Left renal cortex interstitium (tissue), 4 donors: ENCODE measurements around the gene EPS8. TPM values are rescaled to one million over a fixed set of nuclear protein-coding genes. Genes with fewer than 3 reads are reported as not detected.

Experiments used
- DNase-seq, 4 donors: peaks; one replicate each; pipeline ENCODE4 v3.0.0-alpha.2; 2013; ENCODE audit warnings: low read depth in 4 of 4, low spot score in 2 of 4, missing footprints in 1 of 4
- polyA plus RNA-seq, 4 donors: library from polyadenylated mRNA; unstranded; fragments of 120-200 nt; gene quantifications; one replicate each; pipeline ENCODE4 v1.2.1, GENCODE V29; 2013; ENCODE audit not compliant: insufficient read length in 4 of 4

The EPS8 gene
- polyA plus RNA-seq, 4 donors: 48.3 to 65.0 (median 59.8) TPM

GRCh38 chr12:15726027-15726877 lies 62.9 kb downstream of the EPS8 start:
- no peak for DNase-seq

GRCh38 chr12:15722951-15723350 lies 66.2 kb downstream of the EPS8 start:
- DNase-seq: no peak

GRCh38 chr12:15721316-15722115 lies 67.7 kb downstream of the EPS8 start:
- DNase-seq: no peak

GRCh38 chr12:15720295-15720694 lies 68.9 kb downstream of the EPS8 start:
- DNase-seq: no peak

- DNase-seq: no peak
These were observed 70.0 kb downstream of the EPS8 start for GRCh38 chr12:15719230-15719629.

GRCh38 chr12:15717940-15718567 lies 71.1 kb downstream of the EPS8 start:
- no peak for DNase-seq

- no peak for DNase-seq
These were observed 72.6 kb downstream of the EPS8 start for GRCh38 chr12:15716581-15716980.

GRCh38 chr12:15714256-15714655 lies 74.9 kb downstream of the EPS8 start:
- no peak for DNase-seq

GRCh38 chr12:15712823-15713660 lies 76.1 kb downstream of the EPS8 start:
- DNase-seq: no peak

GRCh38 chr12:15712160-15712559 lies 77.0 kb downstream of the EPS8 start:
- DNase-seq: no peak

- DNase-seq: no peak
These were observed 78.2 kb downstream of the EPS8 start for GRCh38 chr12:15710860-15711510.

GRCh38 chr12:15709551-15709950 lies 79.6 kb downstream of the EPS8 start:
- DNase-seq: no peak

- no peak for DNase-seq
These were observed 80.7 kb downstream of the EPS8 start for GRCh38 chr12:15708396-15709076.

- no peak for DNase-seq
These were observed 81.5 kb downstream of the EPS8 start for GRCh38 chr12:15707516-15708199.

- no peak for DNase-seq
These were observed 83.0 kb downstream of the EPS8 start for GRCh38 chr12:15706010-15706676.

GRCh38 chr12:15705606-15706005 lies 83.6 kb downstream of the EPS8 start:
- DNase-seq: no peak

GRCh38 chr12:15702276-15702675 lies 86.9 kb downstream of the EPS8 start:
- no peak for DNase-seq

GRCh38 chr12:15701631-15702156 lies 87.5 kb downstream of the EPS8 start:
- DNase-seq: no peak
